HT1080 (cell line): ENCODE measurements around the gene CDK17. TPM values are rescaled to one million over a fixed set of nuclear protein-coding genes. Genes with fewer than 3 reads are reported as not detected.
"Not testable (repeated sequence)": the region's sequence is repeated elsewhere in the genome, so short reads cannot be mapped to it uniquely, and the experiment has no call there.

Experiments used
- DNase-seq: peaks from one replicate; pipeline ENCODE4 v3.0.0-alpha.2; 2015; ENCODE audit warnings: low read depth
- total RNA-seq: library from RNA; depleted of rRNA; stranded (reverse); fragments of >200 nt; shearing (Covaris generic); gene quantifications from 2 replicates; pipeline ENCODE4 v1.2.3, GENCODE V29; 2014

The CDK17 gene
- total RNA-seq, 1 experiment from 2014 or later = 53.8 TPM

GRCh38 chr12:96419576-96420276 is 19.5 kb upstream of the CDK17 start:
- no peak for DNase-seq

- DNase-seq = not testable (repeated sequence)
Measured at GRCh38 chr12:96417688-96418087, 17.4 kb upstream of the CDK17 start.

- DNase-seq = peak; percentile 85
Measured at GRCh38 chr12:96416033-96416799, 16.0 kb upstream of the CDK17 start.

GRCh38 chr12:96414637-96415036 is 14.4 kb upstream of the CDK17 start:
- DNase-seq = no peak

- no peak for DNase-seq
Measured at GRCh38 chr12:96412431-96412830, 12.2 kb upstream of the CDK17 start.

GRCh38 chr12:96409731-96410130 is 9.5 kb upstream of the CDK17 start:
- DNase-seq = no peak

GRCh38 chr12:96408993-96409392 is 8.8 kb upstream of the CDK17 start:
- DNase-seq = no peak

- DNase-seq = not testable (repeated sequence)
Measured at GRCh38 chr12:96407429-96408097, 7.3 kb upstream of the CDK17 start.

GRCh38 chr12:96404696-96405095 is 4.5 kb upstream of the CDK17 start:
- DNase-seq = no peak

- no peak for DNase-seq
Measured at GRCh38 chr12:96403870-96404269, 3.6 kb upstream of the CDK17 start.

GRCh38 chr12:96402522-96402921 is 2.3 kb upstream of the CDK17 start:
- not testable (repeated sequence) for DNase-seq

GRCh38 chr12:96402061-96402460 is 1.8 kb upstream of the CDK17 start:
- no peak for DNase-seq

- DNase-seq = peak; percentile 87
Measured at GRCh38 chr12:96401076-96401871, 1.0 kb upstream of the CDK17 start.

GRCh38 chr12:96400631-96401075 is 414 bp upstream of the CDK17 start:
- peak; percentile 46 for DNase-seq

GRCh38 chr12:96399120-96399918 is 920 bp downstream of the CDK17 start:
- peak; percentile 73 for DNase-seq

- DNase-seq = no peak
Measured at GRCh38 chr12:96398424-96399119, 1.7 kb downstream of the CDK17 start.

GRCh38 chr12:96397756-96398423 is 2.3 kb downstream of the CDK17 start:
- no peak for DNase-seq

- no peak for DNase-seq
Measured at GRCh38 chr12:96396914-96397313, 3.3 kb downstream of the CDK17 start.

- DNase-seq = no peak
Measured at GRCh38 chr12:96396209-96396608, 4.0 kb downstream of the CDK17 start.
